Measurements from ENCODE around the gene EPS8. TPM values are rescaled to one million over a fixed set of nuclear protein-coding genes. Genes with fewer than 3 reads are reported as not detected.

EPS8 gene
- polyA plus RNA-seq, 1 experiment = 69.9 TPM

DNA sequence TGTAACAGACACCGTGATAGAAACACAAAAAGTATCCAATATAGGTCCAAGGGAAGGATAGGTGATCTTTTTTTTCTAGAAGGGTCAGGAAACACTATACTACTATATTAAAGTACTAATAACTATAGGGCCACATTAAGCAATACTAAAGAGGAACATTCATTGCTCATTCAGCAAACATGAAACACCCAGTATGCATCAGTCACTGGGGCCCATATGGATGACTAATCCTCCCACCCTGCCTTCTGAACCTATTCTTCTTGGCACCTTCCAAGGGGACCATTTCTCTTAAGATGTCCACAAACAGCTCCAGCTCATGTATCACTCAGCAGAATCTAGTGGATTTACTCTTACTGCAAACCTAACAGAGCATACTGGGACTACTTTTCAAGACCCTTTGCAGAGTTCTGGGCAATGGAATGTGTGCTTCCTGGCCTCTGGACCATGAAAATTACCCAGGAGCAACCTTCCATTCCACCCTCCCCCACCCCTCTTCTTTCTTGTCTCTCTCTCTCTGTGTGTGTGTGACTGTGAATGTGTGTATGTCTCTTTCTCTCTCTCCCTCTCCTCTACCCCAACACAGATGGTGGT, 187.9 kb downstream of the EPS8 start:
- H3K9me3 ChIP-seq (ENCODE audit: control insufficient read depth, insufficient read depth, low read length) = no peaks in the 10 kb centered on the region
- DNase-seq (ENCODE audit: low read depth, low spot score) = peak; percentile 39
- H3K27ac ChIP-seq (ENCODE audit: low read depth, low read length) = no peak overlapping the region
- ChIA-PET POLR2A (no interaction called here), CTCF (no interaction called here)
- TF ChIP-seq, protein P1, sequence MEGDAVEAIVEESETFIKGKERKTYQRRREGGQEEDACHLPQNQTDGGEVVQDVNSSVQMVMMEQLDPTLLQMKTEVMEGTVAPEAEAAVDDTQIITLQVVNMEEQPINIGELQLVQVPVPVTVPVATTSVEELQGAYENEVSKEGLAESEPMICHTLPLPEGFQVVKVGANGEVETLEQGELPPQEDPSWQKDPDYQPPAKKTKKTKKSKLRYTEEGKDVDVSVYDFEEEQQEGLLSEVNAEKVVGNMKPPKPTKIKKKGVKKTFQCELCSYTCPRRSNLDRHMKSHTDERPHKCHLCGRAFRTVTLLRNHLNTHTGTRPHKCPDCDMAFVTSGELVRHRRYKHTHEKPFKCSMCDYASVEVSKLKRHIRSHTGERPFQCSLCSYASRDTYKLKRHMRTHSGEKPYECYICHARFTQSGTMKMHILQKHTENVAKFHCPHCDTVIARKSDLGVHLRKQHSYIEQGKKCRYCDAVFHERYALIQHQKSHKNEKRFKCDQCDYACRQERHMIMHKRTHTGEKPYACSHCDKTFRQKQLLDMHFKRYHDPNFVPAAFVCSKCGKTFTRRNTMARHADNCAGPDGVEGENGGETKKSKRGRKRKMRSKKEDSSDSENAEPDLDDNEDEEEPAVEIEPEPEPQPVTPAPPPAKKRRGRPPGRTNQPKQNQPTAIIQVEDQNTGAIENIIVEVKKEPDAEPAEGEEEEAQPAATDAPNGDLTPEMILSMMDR (IDR thresholded peaks at IDR 0.05; ENCODE audit: low read depth, low read length) = no peak
- no peaks in the 10 kb centered on the region for H3K27me3 ChIP-seq (ENCODE audit: control insufficient read depth, insufficient read depth, low read length)
- H3K4me3 ChIP-seq (ENCODE audit: low read depth, low read length) = no peak overlapping the region

DNA sequence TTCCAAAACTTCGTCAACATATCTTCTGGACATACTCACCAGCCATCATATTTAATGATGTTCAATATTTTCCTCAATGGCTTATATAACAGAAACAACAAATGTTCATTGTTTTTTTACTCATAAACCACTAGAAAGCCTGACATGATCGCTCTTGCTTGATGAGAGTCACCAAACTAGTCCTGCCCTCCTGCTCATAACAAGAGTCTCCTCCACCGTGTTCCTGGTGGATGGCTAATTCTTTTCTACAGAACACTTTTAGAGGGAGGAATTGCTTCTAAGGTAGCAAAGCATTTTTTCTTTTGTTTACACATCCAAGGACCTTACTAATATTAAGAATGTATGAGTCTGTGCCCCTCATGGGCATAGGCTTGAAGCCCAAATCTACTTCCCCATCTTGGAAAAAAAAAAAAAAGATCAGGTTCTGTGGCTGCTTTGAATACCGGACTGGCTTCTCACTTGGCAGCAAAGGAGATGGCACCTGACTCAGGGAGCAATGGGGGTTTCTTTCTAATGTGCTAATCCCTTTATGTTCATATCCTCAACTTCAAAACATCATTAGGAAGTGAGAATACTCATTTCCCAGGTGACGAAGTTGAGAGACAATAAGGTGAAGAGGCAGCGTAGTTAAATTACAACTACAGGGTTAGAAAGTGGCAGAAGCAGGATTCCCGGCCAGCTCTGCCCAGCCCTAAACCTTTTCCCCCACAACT, 188.8 kb downstream of the EPS8 start:
- ChIA-PET POLR2A (no interaction called here), CTCF (no interaction called here)
- Histone ChIP-seq H3K4me3 (ENCODE audit: low read depth, low read length) (no peak overlapping the region), H3K9me3 (ENCODE audit: control insufficient read depth, insufficient read depth, low read length) (no peaks in the 10 kb centered on the region), H3K27me3 (ENCODE audit: control insufficient read depth, insufficient read depth, low read length) (no peaks in the 10 kb centered on the region), H3K27ac (ENCODE audit: low read depth, low read length) (no peak overlapping the region)
- TF ChIP-seq, protein P1 (IDR thresholded peaks at IDR 0.05; ENCODE audit: low read depth, low read length) = no peak
- DNase-seq (ENCODE audit: low read depth, low spot score) = no peak

DNA sequence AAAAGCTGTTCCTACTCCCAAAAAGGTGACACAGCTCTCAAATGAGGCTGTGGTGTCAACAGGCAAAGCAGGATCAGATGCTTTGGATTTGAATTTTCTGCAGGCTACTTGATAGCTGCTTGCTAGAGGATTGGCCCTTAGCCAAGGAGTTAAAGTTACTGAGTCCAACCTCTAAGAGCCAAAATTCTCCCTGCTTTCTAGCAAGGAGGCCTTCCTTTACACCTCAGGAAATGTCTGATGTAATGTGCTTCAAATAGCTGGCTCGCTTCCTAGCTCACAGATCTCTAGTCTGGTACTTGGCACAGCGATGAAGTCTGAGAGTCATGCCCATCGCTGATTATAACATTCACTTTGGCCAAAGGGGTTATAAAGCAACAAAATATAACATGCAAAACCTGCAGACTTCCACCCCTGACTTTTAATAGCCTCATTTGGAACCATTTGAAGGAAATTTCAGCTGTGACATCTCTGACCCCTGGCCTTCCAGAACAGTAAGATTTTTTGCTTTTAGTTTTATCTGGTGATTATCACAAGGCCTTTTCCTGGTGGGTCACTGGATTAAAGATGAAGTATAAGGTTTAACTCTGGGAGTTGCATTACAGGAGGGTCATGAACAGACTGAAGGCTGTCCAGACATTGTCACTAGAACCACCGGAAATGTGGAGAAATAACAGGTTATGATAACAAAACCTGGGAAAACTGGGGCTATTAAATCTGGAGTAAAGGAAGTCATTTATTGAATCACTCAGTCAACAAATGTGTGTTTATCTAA, 189.7 kb downstream of the EPS8 start:
- ChIA-PET POLR2A (interaction anchor here (1.1 kb wide), 1 partner anchor 190 kb away, joined by 4 read pairs; the partner anchor contains the start of gene EPS8), CTCF (interaction anchor here (0.7 to 1.4 kb wide), 3 partner anchors 9 to 114 kb away, joined by 3 to 7 read pairs (median 6); no protein-coding TSS in a partner anchor)
- Histone ChIP-seq H3K4me3 (ENCODE audit: low read depth, low read length) (no peak overlapping the region), H3K27me3 (ENCODE audit: control insufficient read depth, insufficient read depth, low read length) (no peaks in the 10 kb centered on the region), H3K27ac (ENCODE audit: low read depth, low read length) (no peak overlapping the region), H3K9me3 (ENCODE audit: control insufficient read depth, insufficient read depth, low read length) (no peaks in the 10 kb centered on the region)
- TF ChIP-seq, protein P1 (IDR thresholded peaks at IDR 0.05; ENCODE audit: low read depth, low read length) = no peak
- peak; percentile 32 for DNase-seq (ENCODE audit: low read depth, low spot score)

DNA sequence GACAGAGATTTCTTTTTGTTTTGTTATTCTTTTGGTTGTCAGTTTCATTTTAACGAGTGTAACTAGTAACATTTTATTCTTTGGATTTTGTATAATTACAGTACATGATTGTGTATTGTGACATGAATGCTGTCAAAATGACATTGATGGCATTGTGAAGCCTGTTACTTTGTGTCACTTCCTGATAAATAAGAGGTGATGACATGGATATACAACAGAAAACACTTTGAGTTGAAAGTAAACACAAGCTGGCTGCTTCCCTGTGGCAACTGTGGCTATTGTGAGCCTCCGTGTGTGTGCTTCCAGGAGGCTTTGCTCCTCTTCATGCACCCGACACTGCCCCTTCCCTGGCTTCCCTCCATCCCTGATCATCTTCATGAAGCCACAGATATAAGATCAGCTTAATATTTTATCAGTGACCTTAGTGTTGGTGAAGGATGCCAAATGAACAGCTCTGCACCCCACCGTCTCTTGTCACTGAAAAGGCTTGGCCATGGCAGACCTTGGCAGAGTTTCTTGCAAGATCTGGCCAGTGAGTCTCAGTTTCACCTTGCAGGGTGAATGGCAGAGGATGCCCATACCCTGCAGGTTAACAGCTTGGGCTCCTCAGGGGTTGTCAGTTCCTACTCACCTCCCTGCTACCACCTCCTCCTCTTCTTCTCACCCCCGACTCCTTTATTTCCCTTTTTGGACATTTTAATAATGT, 191.9 kb downstream of the EPS8 start:
- Histone ChIP-seq H3K27ac (ENCODE audit: low read depth, low read length) (no peak overlapping the region), H3K4me3 (ENCODE audit: low read depth, low read length) (no peak overlapping the region), H3K27me3 (ENCODE audit: control insufficient read depth, insufficient read depth, low read length) (no peaks in the 10 kb centered on the region), H3K9me3 (ENCODE audit: control insufficient read depth, insufficient read depth, low read length) (no peaks in the 10 kb centered on the region)
- TF ChIP-seq, protein P1 (IDR thresholded peaks at IDR 0.05; ENCODE audit: low read depth, low read length) = no peak
- DNase-seq (ENCODE audit: low read depth, low spot score) = no peak
- ChIA-PET POLR2A (no interaction called here), CTCF (interaction anchor here (1.6 kb wide), 1 partner anchor 13 kb away, joined by 6 read pairs; no protein-coding TSS in a partner anchor)
